Esophagus squamous epithelium (tissue), 4 donors: ENCODE results near the gene LGR4.

ENCODE experiments used
- CTCF ChIP-seq, 6 experiments: fragments of 450-650 bp in 4 of 6; fragments of 200-600 bp in 2 of 6; sonication (generic) in 2 of 6; IDR thresholded peaks; one replicate each; pipeline ENCODE4 v1.5.1; 2016 to 2019; ENCODE audit warnings: antibody characterized with exemption in 6 of 6, mild to moderate bottlenecking in 4 of 6, moderate library complexity in 4 of 6
- POLR2A ChIP-seq, 4 donors: fragments of 450-650 bp; IDR thresholded peaks; one replicate each; pipeline ENCODE4 v1.6.1; 2017; ENCODE audit warnings: antibody characterized with exemption in 4 of 4, mild to moderate bottlenecking in 4 of 4, moderate library complexity in 3 of 4

GRCh38 chr11:27467181-27467913, 5.2 kb downstream of the LGR4 start:
- no peak for TF ChIP-seq CTCF (IDR thresholded peaks at IDR 0.05)
- no peak for TF ChIP-seq POLR2A (IDR thresholded peaks at IDR 0.05)
